GM12874 (cell line): Measurements from ENCODE around the gene ATF6B.

Source experiments
- CTCF ChIP-seq: IDR thresholded peaks from 2 replicates; pipeline ENCODE4 v1.5.1; 2011; ENCODE audit warnings: low read depth, mild to moderate bottlenecking, control low read depth, low read length, moderate library complexity; ENCODE audit not compliant: insufficient read depth

Gene ATF6B

GRCh38 chr6:32114796-32115195 lies 13.2 kb downstream of the ATF6B start:
- TF ChIP-seq CTCF, result no peak

- TF ChIP-seq CTCF, result no peak
These were observed 14.4 kb downstream of the ATF6B start for GRCh38 chr6:32113386-32114352.

- no peak for TF ChIP-seq CTCF
These were observed 15.5 kb downstream of the ATF6B start for GRCh38 chr6:32112431-32112980.

GRCh38 chr6:32111424-32112066 lies 16.5 kb downstream of the ATF6B start:
- no peak for TF ChIP-seq CTCF

GRCh38 chr6:32110632-32111031 lies 17.4 kb downstream of the ATF6B start:
- no peak for TF ChIP-seq CTCF

GRCh38 chr6:32109765-32110160 lies 18.3 kb downstream of the ATF6B start:
- TF ChIP-seq CTCF, result no peak

GRCh38 chr6:32109114-32109764 lies 18.8 kb downstream of the ATF6B start, which contains the start of gene TNXB:
Gene TNXB (minus strand): TSS chr6:32109338. CDS start chr6:32098198, 11,140 bp downstream.
- no peak for TF ChIP-seq CTCF
